T-cell (primary cell): ENCODE measurements around the gene CC2D1B. TPM values are rescaled to one million over a fixed set of nuclear protein-coding genes. Genes with fewer than 3 reads are reported as not detected.

ENCODE experiments used
- ATAC-seq, 4 experiments: fragments of 200-7000 bp in 3 of 4; fragments of 150-1000 bp in 1 of 4; cut with Tn5 transposase; replicated peaks in 1 of 4; 1 replicate in 3 of 4; 2 replicates in 1 of 4; pipeline ENCODE4 v1.10.0; 2021; ENCODE audit warnings: moderate library complexity in 3 of 4, mild to moderate bottlenecking in 2 of 4, moderate number of reproducible peaks in 1 of 4
- CTCF ChIA-PET, 2 donors: fragments of 300-600 bp; sonication (Branson Sonifier 250); formaldehyde crosslinking; loops; one replicate each; lab custom pipeline; 2022; ENCODE audit warnings: antibody characterized with exemption in 2 of 2; lab: Charles Lee
- POLR2A ChIA-PET, 2 donors: fragments of 300-600 bp; sonication (Branson Sonifier 250); formaldehyde crosslinking; loops; one replicate each; lab custom pipeline; 2022; ENCODE audit warnings: antibody characterized with exemption in 2 of 2; lab: Charles Lee
- DNase-seq, 35 experiments: peaks; one replicate each; pipeline versions ENCODE4 v3.0.0 to v3.0.0-alpha.2; 2013 to 2023
- H3K27ac ChIP-seq: one replicate; pipeline ENCODE4 v1.5.1; 2013; ENCODE audit warnings: low read length
- H3K27me3 ChIP-seq, 2 experiments: replicated peaks in 1 of 2; 1 replicate in 1 of 2; 2 replicates in 1 of 2; pipeline versions ENCODE4 v1.6.1 to v1.7.0; 2013; ENCODE audit warnings: low read length in 1 of 2, mixed read lengths in 1 of 2; ENCODE audit not compliant: control insufficient read depth in 2 of 2, insufficient read depth in 2 of 2; ENCODE audit errors: extremely low read depth in 1 of 2
- H3K36me3 ChIP-seq, 2 donors: 1 replicate in 1 of 2; 2 replicates in 1 of 2; pipeline versions ENCODE4 v1.6.1 to v1.7.0; 2013; ENCODE audit warnings: low read length in 1 of 2; ENCODE audit not compliant: control insufficient read depth in 2 of 2, insufficient read depth in 1 of 2; ENCODE audit errors: extremely low read depth in 1 of 2
- H3K4me1 ChIP-seq, 2 experiments: 1 replicate in 1 of 2; 2 replicates in 1 of 2; pipeline versions ENCODE4 v1.6.1 to v1.7.0; 2013; ENCODE audit warnings: low read length in 2 of 2, mixed read lengths in 1 of 2; ENCODE audit not compliant: insufficient read depth in 2 of 2, control insufficient read depth in 1 of 2; ENCODE audit errors: extremely low read depth in 1 of 2
- H3K4me3 ChIP-seq, 2 donors: 1 replicate in 1 of 2; 2 replicates in 1 of 2; pipeline versions ENCODE4 v1.5.1 to v1.7.0; 2013; ENCODE audit warnings: mild to moderate bottlenecking in 2 of 2, low read length in 1 of 2, moderate library complexity in 1 of 2; ENCODE audit not compliant: control insufficient read depth in 1 of 2; ENCODE audit errors: extremely low read depth in 1 of 2
- H3K9me3 ChIP-seq: 2 replicates; pipeline ENCODE4 v1.7.0; 2013
- H3K27ac Mint-ChIP-seq, 2 donors: one replicate each; pipeline ENCODE4 v1.8.0; 2020 to 2021; ENCODE audit warnings: mild to moderate bottlenecking in 2 of 2, mixed read lengths in 2 of 2
- H3K27me3 Mint-ChIP-seq, 2 donors: one replicate each; pipeline ENCODE4 v1.8.0; 2021 to 2022; ENCODE audit warnings: mixed read lengths in 2 of 2
- H3K36me3 Mint-ChIP-seq: one replicate; pipeline ENCODE4 v1.8.0; 2021; ENCODE audit warnings: mixed read lengths
- H3K4me1 Mint-ChIP-seq, 3 donors: one replicate each; pipeline ENCODE4 v1.8.0; 2020 to 2022; ENCODE audit warnings: mixed read lengths in 3 of 3, mild to moderate bottlenecking in 1 of 3
- H3K4me3 Mint-ChIP-seq, 3 donors: one replicate each; pipeline ENCODE4 v1.8.0; 2020 to 2022; ENCODE audit warnings: mild to moderate bottlenecking in 3 of 3, mixed read lengths in 3 of 3, moderate library complexity in 3 of 3
- H3K9me3 Mint-ChIP-seq, 3 donors: one replicate each; pipeline ENCODE4 v1.8.0; 2020 to 2022; ENCODE audit warnings: mixed read lengths in 3 of 3
- WGBS: methylation state at CpG from one replicate; pipeline ENCODE4 v1.1.5; 2013; ENCODE audit warnings: missing lambda C conversion rate; ENCODE audit not compliant: insufficient coverage; 5-methylcytosine and 5-hydroxymethylcytosine counted together
- total RNA-seq, 35 experiments: library from RNA in 6 of 35; stranded (reverse) in 6 of 35; fragments of 120-200 nt in 1 of 35; gene quantifications; one replicate each; pipeline versions ENCODE4 v1.2.1 to v1.2.4 and lab custom pipeline; 2013 to 2026

The CC2D1B gene
- total RNA-seq, 5 donors from 2014 or later (not counting 1 experiment from before 2014, with no cell fraction given) = 59.7 to 87.3 (median 83.6) TPM

DNA sequence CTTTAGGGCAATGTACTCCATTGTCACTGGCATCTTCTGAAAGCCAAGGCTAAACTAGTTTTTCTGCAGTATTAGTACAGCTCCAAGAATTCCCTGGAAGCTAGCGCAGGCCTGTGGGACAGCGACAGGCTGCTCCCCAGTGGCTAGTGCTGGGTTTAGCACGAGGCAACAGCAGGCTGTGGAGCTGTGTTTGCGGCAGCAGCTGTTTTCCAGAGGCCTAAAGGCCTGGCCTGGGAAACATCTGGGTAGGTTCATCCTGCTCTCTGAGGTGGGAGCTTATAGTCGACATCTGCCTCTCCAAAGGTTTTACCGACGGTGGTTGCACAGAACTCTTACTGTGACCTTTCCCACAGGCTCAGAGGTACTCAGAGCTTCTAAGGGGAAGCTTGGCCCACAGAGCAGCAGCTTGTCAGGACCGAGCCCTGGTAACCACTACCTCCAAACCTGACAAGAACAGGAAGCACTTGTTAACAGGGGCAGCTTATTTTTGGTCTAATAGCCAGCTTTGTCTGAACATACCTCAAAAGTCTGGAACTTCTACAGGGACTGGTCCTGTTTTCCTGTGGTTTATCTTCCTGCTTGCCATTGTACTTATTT lies 17.2 kb downstream of the CC2D1B start:
- Histone ChIP-seq H3K27me3 (no peaks in the 10 kb centered on the region), H3K4me1 (no peaks in the 10 kb centered on the region), H3K36me3 (peaks cover 0 to 19% of the 10 kb centered on the region in 2 donors), H3K4me3 (no peak overlapping the region), H3K9me3 (no peaks in the 10 kb centered on the region), H3K27ac (no peak overlapping the region)
- Mint-ChIP-seq H3K4me3 (no peak overlapping the region), H3K27me3 (no peaks in the 10 kb centered on the region), H3K36me3 (peaks cover 8% of the 10 kb centered on the region), H3K9me3 (no peaks in the 10 kb centered on the region), H3K27ac (peak overlapping the region; percentile 55 to 74), H3K4me1 (peaks cover 1 to 11% (median 5%) of the 10 kb centered on the region in 3 donors)
- ATAC-seq (peak in 2 of 4 experiments; percentile 20 to 35), DNase-seq (no peak)
- ChIA-PET CTCF (no interaction called here), POLR2A (interaction anchor here (0.6 kb wide), 2 partner anchors 19 to 1234 kb away, joined by 3 to 6 read pairs; no protein-coding TSS in a partner anchor)
- WGBS = 51% methylated on average over 7 of the region's 8 CpGs

DNA sequence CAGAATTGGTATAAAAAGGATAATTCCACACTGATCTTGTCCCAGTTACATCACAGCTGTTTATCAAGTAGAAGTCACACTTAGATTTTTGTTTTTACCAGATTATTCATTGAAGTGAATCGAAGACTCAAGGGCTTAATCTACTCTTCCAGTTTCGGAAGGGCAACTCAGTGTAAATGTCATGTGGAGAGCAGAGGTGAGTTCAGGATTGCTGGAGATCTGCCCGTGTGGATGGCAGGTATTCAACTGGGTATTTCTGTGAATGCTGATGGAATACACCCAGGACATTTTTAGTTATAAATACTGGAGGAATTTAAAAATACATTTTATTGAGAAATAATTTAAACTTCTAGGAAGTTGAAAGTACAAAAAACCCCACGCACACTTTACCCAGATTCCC lies 19.4 kb downstream of the CC2D1B start:
- 90% methylated on average over 2 of the region's 4 CpGs for WGBS
- H3K27me3 Mint-ChIP-seq = no peaks in the 10 kb centered on the region
- Histone ChIP-seq H3K9me3 (no peaks in the 10 kb centered on the region), H3K27ac (no peak overlapping the region), H3K4me1 (no peaks in the 10 kb centered on the region), H3K27me3 (no peaks in the 10 kb centered on the region), H3K36me3 (peaks cover 0 to 5% of the 10 kb centered on the region in 2 donors), H3K4me3 (no peak overlapping the region)
- peaks cover 1 to 11% (median 5%) of the 10 kb centered on the region in 3 donors for H3K4me1 Mint-ChIP-seq
- no peak overlapping the region for H3K27ac Mint-ChIP-seq
- H3K4me3 Mint-ChIP-seq = no peak overlapping the region
- POLR2A ChIA-PET = interaction anchor here in 1 of 2 donors (0.9 kb wide), 1 partner anchor 605 kb away, joined by 6 read pairs; no protein-coding TSS in a partner anchor
- DNase-seq (no peak), ATAC-seq (no peak)
- H3K9me3 Mint-ChIP-seq = no peaks in the 10 kb centered on the region
- CTCF ChIA-PET = no interaction called here
- no peaks in the 10 kb centered on the region for H3K36me3 Mint-ChIP-seq

DNA sequence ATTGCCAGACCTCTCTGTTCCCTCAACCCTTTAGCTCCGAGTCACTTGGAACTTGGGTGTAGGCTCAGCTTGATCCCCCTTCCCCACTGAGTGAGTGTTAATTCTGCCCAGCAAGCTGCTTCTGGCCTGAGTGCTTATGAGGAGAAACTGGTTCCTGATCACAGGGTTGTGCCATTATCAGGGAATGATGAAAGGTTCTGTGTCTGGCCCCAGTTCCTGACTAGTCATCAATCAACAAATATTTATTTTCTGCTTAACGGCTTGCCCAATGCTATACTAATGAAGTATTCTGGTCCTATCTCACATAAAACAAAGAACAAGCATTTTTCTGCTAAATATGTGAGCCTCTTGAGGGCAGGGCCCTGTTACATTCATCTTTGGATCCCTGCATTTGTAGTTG lies 20.8 kb downstream of the CC2D1B start:
- H3K27me3 Mint-ChIP-seq = no peaks in the 10 kb centered on the region
- H3K27ac Mint-ChIP-seq = peak overlapping the region in 1 of 2 donors; percentile 22
- H3K36me3 ChIP-seq = no peaks in the 10 kb centered on the region
- H3K27me3 ChIP-seq = no peaks in the 10 kb centered on the region
- CTCF ChIA-PET = no interaction called here
- peaks cover 1 to 11% (median 5%) of the 10 kb centered on the region in 3 donors for H3K4me1 Mint-ChIP-seq
- H3K9me3 ChIP-seq = no peaks in the 10 kb centered on the region
- H3K4me3 Mint-ChIP-seq = no peak overlapping the region
- DNase-seq (no peak), ATAC-seq (no peak)
- POLR2A ChIA-PET = no interaction called here
- H3K4me3 ChIP-seq = no peak overlapping the region
- no peaks in the 10 kb centered on the region for H3K36me3 Mint-ChIP-seq
- WGBS = no CpG with 5 or more reads among the region's 2 CpGs
- no peaks in the 10 kb centered on the region for H3K9me3 Mint-ChIP-seq
- H3K27ac ChIP-seq = no peak overlapping the region
- no peaks in the 10 kb centered on the region for H3K4me1 ChIP-seq

DNA sequence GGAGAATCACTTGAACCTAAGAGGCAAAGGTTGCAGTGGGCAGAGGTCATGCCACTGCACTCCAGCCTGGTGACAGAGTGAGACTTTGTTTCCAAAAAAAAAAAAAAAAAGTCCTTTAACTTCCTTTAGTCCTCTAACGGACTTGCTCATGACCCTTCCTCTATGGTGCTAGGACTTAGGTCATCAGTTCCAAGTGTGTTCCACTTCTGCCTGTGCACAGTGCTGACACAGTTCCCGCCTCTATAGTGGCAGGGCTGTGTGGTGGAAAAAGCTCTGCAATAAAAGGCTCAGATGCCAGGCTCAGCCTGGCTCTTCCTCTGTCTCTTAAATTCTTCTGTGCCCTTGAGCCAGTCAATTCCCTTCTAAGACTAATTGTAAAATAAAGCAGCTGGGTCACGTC lies 22.0 kb downstream of the CC2D1B start:
- H3K4me1 Mint-ChIP-seq = peaks cover 1 to 11% (median 5%) of the 10 kb centered on the region in 3 donors
- no peaks in the 10 kb centered on the region for H3K27me3 Mint-ChIP-seq
- ChIA-PET CTCF (no interaction called here), POLR2A (no interaction called here)
- no peak overlapping the region for H3K4me3 Mint-ChIP-seq
- no peak for ATAC-seq
- H3K27ac Mint-ChIP-seq = no peak overlapping the region
- H3K27ac ChIP-seq = no peak overlapping the region
- H3K27me3 ChIP-seq = no peaks in the 10 kb centered on the region
- H3K4me3 ChIP-seq = no peak overlapping the region
- H3K36me3 Mint-ChIP-seq = peaks cover under 1% of the 10 kb centered on the region
- H3K4me1 ChIP-seq = no peaks in the 10 kb centered on the region
- no peak for DNase-seq
- no CpG with 5 or more reads among the region's 3 CpGs for WGBS
- no peaks in the 10 kb centered on the region for H3K9me3 Mint-ChIP-seq
- no peaks in the 10 kb centered on the region for H3K9me3 ChIP-seq
- H3K36me3 ChIP-seq = no peaks in the 10 kb centered on the region

DNA sequence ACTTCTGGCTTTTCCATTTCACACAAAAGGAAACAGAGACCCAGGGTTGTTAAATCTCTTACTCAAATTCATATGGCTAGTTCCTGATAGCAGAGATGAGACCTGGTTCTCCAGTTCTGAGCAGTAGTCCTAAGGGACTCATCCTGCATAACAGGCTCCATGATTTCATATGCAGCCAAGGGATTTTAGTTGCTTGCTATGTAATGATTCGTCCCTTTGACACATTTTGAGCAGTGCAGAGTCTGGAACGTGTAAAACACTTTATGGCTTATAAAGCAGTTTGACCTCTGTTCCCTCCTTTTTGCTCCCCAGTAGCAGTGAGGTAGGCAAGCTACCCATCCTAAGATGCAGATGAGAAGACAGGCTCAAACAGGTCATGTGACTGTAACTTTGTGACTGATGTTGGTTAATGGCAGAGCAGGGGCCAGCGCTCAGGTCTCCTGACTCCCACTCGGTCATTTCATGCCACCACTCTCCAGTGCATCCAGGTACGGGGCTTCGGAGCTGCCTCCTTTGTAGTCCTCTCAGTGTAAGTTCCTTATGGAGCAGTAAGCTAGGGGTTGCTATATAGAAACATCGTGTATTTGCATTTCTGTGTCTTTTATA lies 24.2 kb downstream of the CC2D1B start:
- no peak overlapping the region for H3K4me3 Mint-ChIP-seq
- DNase-seq (no peak), ATAC-seq (no peak)
- POLR2A ChIA-PET = no interaction called here
- no peaks in the 10 kb centered on the region for H3K4me1 Mint-ChIP-seq
- no peaks in the 10 kb centered on the region for H3K9me3 Mint-ChIP-seq
- no peaks in the 10 kb centered on the region for H3K9me3 ChIP-seq
- no peaks in the 10 kb centered on the region for H3K36me3 ChIP-seq
- 100% methylated on average over 1 of the region's 7 CpGs for WGBS
- H3K27me3 Mint-ChIP-seq = no peaks in the 10 kb centered on the region
- H3K4me1 ChIP-seq = no peaks in the 10 kb centered on the region
- H3K27ac ChIP-seq = no peak overlapping the region
- H3K27ac Mint-ChIP-seq = no peak overlapping the region
- H3K4me3 ChIP-seq = no peak overlapping the region
- H3K27me3 ChIP-seq = no peaks in the 10 kb centered on the region
- CTCF ChIA-PET = no interaction called here
- peaks cover 9% of the 10 kb centered on the region for H3K36me3 Mint-ChIP-seq

DNA sequence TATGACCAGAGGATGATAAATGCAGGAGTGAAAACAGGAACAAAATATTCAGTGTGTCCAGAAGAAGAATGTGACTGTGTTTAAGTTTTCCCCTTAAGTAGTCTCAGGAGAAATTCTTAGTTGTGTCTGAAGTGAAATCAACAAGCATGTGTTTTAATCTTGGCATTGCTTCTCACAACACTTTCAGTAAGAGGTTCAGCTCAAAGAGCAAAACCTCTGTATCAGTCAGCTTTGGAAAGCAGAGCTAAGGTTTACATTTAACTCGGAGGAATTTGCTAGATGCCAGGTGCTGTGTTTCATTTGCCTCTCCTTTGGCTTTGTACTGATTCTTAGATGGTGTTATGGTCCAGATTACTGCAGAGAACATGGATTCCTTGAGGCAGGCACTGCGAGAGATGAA lies 28.6 kb downstream of the CC2D1B start:
- H3K9me3 ChIP-seq = no peaks in the 10 kb centered on the region
- 73% methylated on average over 2 of the region's 2 CpGs for WGBS

More for the DNA sequence above, 28.6 kb downstream of the CC2D1B start:
- H3K9me3 Mint-ChIP-seq = no peaks in the 10 kb centered on the region
- CTCF ChIA-PET = no interaction called here
- H3K4me1 ChIP-seq = no peaks in the 10 kb centered on the region
- peaks cover 25% of the 10 kb centered on the region for H3K36me3 Mint-ChIP-seq
- no peaks in the 10 kb centered on the region for H3K36me3 ChIP-seq
- POLR2A ChIA-PET = no interaction called here
- no peak overlapping the region for H3K4me3 ChIP-seq
- H3K27ac ChIP-seq = no peak overlapping the region
- H3K27ac Mint-ChIP-seq = no peak overlapping the region
- ATAC-seq = no peak
- no peaks in the 10 kb centered on the region for H3K27me3 Mint-ChIP-seq
- H3K4me1 Mint-ChIP-seq = no peaks in the 10 kb centered on the region
- no peak for DNase-seq
- H3K27me3 ChIP-seq = no peaks in the 10 kb centered on the region
- H3K4me3 Mint-ChIP-seq = no peak overlapping the region
